Muscle layer of colon (tissue), 2 donors: ENCODE results near the gene DNM1L.

Source experiments
- H3K27ac ChIP-seq: one replicate; pipeline ENCODE4 v1.7.0; 2013; ENCODE audit warnings: low read depth, mild to moderate bottlenecking, low read length, moderate library complexity
- H3K27me3 ChIP-seq, 2 donors: one replicate each; pipeline ENCODE4 v1.7.0; 2013; ENCODE audit warnings: low read length in 2 of 2, mild to moderate bottlenecking in 2 of 2; ENCODE audit not compliant: insufficient read depth in 2 of 2, control insufficient read depth in 1 of 2
- H3K36me3 ChIP-seq: one replicate; pipeline ENCODE4 v1.7.0; 2013; ENCODE audit warnings: mild to moderate bottlenecking, low read length; ENCODE audit not compliant: insufficient read depth
- H3K4me1 ChIP-seq: one replicate; pipeline ENCODE4 v1.7.0; 2013; ENCODE audit warnings: mild to moderate bottlenecking, low read length; ENCODE audit not compliant: insufficient read depth
- H3K4me3 ChIP-seq, 2 donors: one replicate each; pipeline ENCODE4 v1.7.0; 2013; ENCODE audit warnings: low read length in 2 of 2, low read depth in 1 of 2, mild to moderate bottlenecking in 1 of 2, moderate library complexity in 1 of 2
- H3K9ac ChIP-seq: one replicate; pipeline ENCODE4 v1.7.0; 2013; ENCODE audit warnings: low read length
- H3K9me3 ChIP-seq: one replicate; pipeline ENCODE4 v1.7.0; 2013; ENCODE audit warnings: mild to moderate bottlenecking, low read length
- donor health status: abdominal sarcoma.
- donor health status: Adenocarcinoma of cecum.

DNM1L gene

GRCh38 chr12:32734952-32735351 is 55.9 kb downstream of the DNM1L start:
- Histone ChIP-seq H3K36me3 (peaks cover 30% of the 10 kb centered on the region), H3K9me3 (no peaks in the 10 kb centered on the region), H3K27me3 (no peaks in the 10 kb centered on the region), H3K9ac (no peak overlapping the region), H3K27ac (no peak overlapping the region), H3K4me1 (no peaks in the 10 kb centered on the region), H3K4me3 (no peak overlapping the region)

GRCh38 chr12:32736445-32736844 is 57.3 kb downstream of the DNM1L start:
- Histone ChIP-seq H3K4me3 (no peak overlapping the region), H3K27me3 (no peaks in the 10 kb centered on the region), H3K27ac (no peak overlapping the region), H3K36me3 (peaks cover 39% of the 10 kb centered on the region), H3K9me3 (no peaks in the 10 kb centered on the region), H3K4me1 (no peaks in the 10 kb centered on the region), H3K9ac (no peak overlapping the region)

- H3K27me3 ChIP-seq, result no peaks in the 10 kb centered on the region
Measured at GRCh38 chr12:32737715-32738114, 58.6 kb downstream of the DNM1L start.

GRCh38 chr12:32739279-32739678 is 60.2 kb downstream of the DNM1L start:
- H3K4me1 ChIP-seq, result no peaks in the 10 kb centered on the region
- no peaks in the 10 kb centered on the region for H3K9me3 ChIP-seq
- H3K4me3 ChIP-seq, result no peak overlapping the region
- H3K27ac ChIP-seq, result no peak overlapping the region
- no peak overlapping the region for H3K9ac ChIP-seq
- H3K27me3 ChIP-seq, result no peaks in the 10 kb centered on the region
- H3K36me3 ChIP-seq, result peaks cover 35% of the 10 kb centered on the region

More at GRCh38 chr12:32737715-32738114, 58.6 kb downstream of the DNM1L start:
- Histone ChIP-seq H3K4me3 (no peak overlapping the region), H3K36me3 (peaks cover 30% of the 10 kb centered on the region), H3K4me1 (no peaks in the 10 kb centered on the region), H3K9me3 (no peaks in the 10 kb centered on the region), H3K9ac (no peak overlapping the region), H3K27ac (no peak overlapping the region)

- Histone ChIP-seq H3K4me1 (no peaks in the 10 kb centered on the region), H3K36me3 (peaks cover 42% of the 10 kb centered on the region), H3K9ac (no peak overlapping the region), H3K27me3 (no peaks in the 10 kb centered on the region), H3K4me3 (no peak overlapping the region), H3K9me3 (no peaks in the 10 kb centered on the region), H3K27ac (no peak overlapping the region)
Measured at GRCh38 chr12:32742133-32742532, 63.0 kb downstream of the DNM1L start.

GRCh38 chr12:32743264-32743663 is 64.2 kb downstream of the DNM1L start:
- Histone ChIP-seq H3K4me1 (no peaks in the 10 kb centered on the region), H3K9me3 (no peaks in the 10 kb centered on the region), H3K4me3 (no peak overlapping the region), H3K9ac (no peak overlapping the region), H3K27me3 (no peaks in the 10 kb centered on the region), H3K27ac (no peak overlapping the region), H3K36me3 (peaks cover 50% of the 10 kb centered on the region)

- no peaks in the 10 kb centered on the region for H3K9me3 ChIP-seq
- H3K27ac ChIP-seq, result no peak overlapping the region
- H3K36me3 ChIP-seq, result peaks cover 43% of the 10 kb centered on the region
- H3K4me1 ChIP-seq, result peaks cover 20% of the 10 kb centered on the region
- H3K4me3 ChIP-seq, result no peak overlapping the region
- no peaks in the 10 kb centered on the region for H3K27me3 ChIP-seq
- peak overlapping the region; percentile 52 for H3K9ac ChIP-seq
Measured at GRCh38 chr12:32753605-32754004, 74.5 kb downstream of the DNM1L start.

- Histone ChIP-seq H3K36me3 (peaks cover 40% of the 10 kb centered on the region), H3K9ac (peak overlapping the region; percentile 52), H3K9me3 (no peaks in the 10 kb centered on the region), H3K27me3 (no peaks in the 10 kb centered on the region), H3K27ac (no peak overlapping the region), H3K4me3 (peak overlapping the region in 1 of 2 donors; percentile 99), H3K4me1 (peaks cover 20% of the 10 kb centered on the region)
Measured at GRCh38 chr12:32754111-32754510, 75.0 kb downstream of the DNM1L start.

GRCh38 chr12:32755051-32755653 is 76.1 kb downstream of the DNM1L start:
- Histone ChIP-seq H3K4me3 (peak overlapping the region; percentile 49 to 99), H3K9me3 (no peaks in the 10 kb centered on the region)

GRCh38 chr12:32755654-32756475 is 76.8 kb downstream of the DNM1L start, which contains the start of gene YARS2:
YARS2 (minus strand) TSS chr12:32755897; CDS start chr12:32755874, 23 bp downstream.
- Histone ChIP-seq H3K4me1 (peaks cover 20% of the 10 kb centered on the region), H3K9me3 (no peaks in the 10 kb centered on the region), H3K27ac (peak within 1 kb of the TSS; percentile 62), H3K9ac (peak within 1 kb of the TSS; percentile 52), H3K36me3 (peaks cover 28% of the 10 kb centered on the region), H3K4me3 (peak within 1 kb of the TSS; percentile 49 to 99), H3K27me3 (no peaks in the 10 kb centered on the region)

More at GRCh38 chr12:32755051-32755653, 76.1 kb downstream of the DNM1L start:
- Histone ChIP-seq H3K9ac (peak overlapping the region; percentile 52), H3K27ac (peak overlapping the region; percentile 62), H3K27me3 (no peaks in the 10 kb centered on the region), H3K4me1 (peaks cover 20% of the 10 kb centered on the region), H3K36me3 (peaks cover 36% of the 10 kb centered on the region)

- no peaks in the 10 kb centered on the region for H3K9me3 ChIP-seq
- H3K4me3 ChIP-seq, result peak overlapping the region in 1 of 2 donors; percentile 99
- no peaks in the 10 kb centered on the region for H3K27me3 ChIP-seq
- peak overlapping the region; percentile 62 for H3K27ac ChIP-seq
- peaks cover 20% of the 10 kb centered on the region for H3K4me1 ChIP-seq
- H3K9ac ChIP-seq, result no peak overlapping the region
- H3K36me3 ChIP-seq, result peaks cover 22% of the 10 kb centered on the region
Measured at GRCh38 chr12:32756476-32757066, 77.5 kb downstream of the DNM1L start.
